ENCODE measurements around the gene HASPIN.

HASPIN gene

GRCh38 chr17:3768769-3769168 is 45.1 kb downstream of the HASPIN start:
- DNase-seq = no peak

GRCh38 chr17:3770466-3770865 is 46.8 kb downstream of the HASPIN start:
- DNase-seq = no peak

GRCh38 chr17:3771140-3771539 is 47.4 kb downstream of the HASPIN start:
- DNase-seq = no peak

- no peak for DNase-seq
Measured at GRCh38 chr17:3772764-3773163, 49.1 kb downstream of the HASPIN start.

- no peak for DNase-seq
Measured at GRCh38 chr17:3773511-3773910, 49.8 kb downstream of the HASPIN start.

- no peak for DNase-seq
Measured at GRCh38 chr17:3773966-3774365, 50.3 kb downstream of the HASPIN start.

Measured in inflammatory macrophage treated with lipopolysaccharide for 4 hours (primary cell).